Right ventricle myocardium superior (tissue), 1 donor: ENCODE data around the gene CFAP119. TPM values are rescaled to one million over a fixed set of nuclear protein-coding genes. Genes with fewer than 3 reads are reported as not detected.

Source experiments
- ATAC-seq: fragments of 200-7000 bp; cut with Tn5 transposase; one replicate; pipeline ENCODE4 v1.9.1; 2020; ENCODE audit warnings: mild to moderate bottlenecking; ENCODE audit not compliant: poor library complexity
- DNase-seq: peaks from one replicate; pipeline ENCODE4 v3.0.0-alpha.2; 2020
- intact Hi-C: fragments of 100-400 bp; cut with DNase I; formaldehyde crosslinking; loops from one replicate; pipeline ENCODE4 v1.11.2; 2022
- total RNA-seq: library from RNA; stranded (reverse); fragmentation: NEBNext Ultra II Directional; extraction: Animal tissue kit (Norgen Biotek cat#: 25700); gene quantifications from one replicate; pipeline ENCODE4 v1.2.1, GENCODE V29; 2021
- donor health status: DM: no; HTN: yes; CAD: no; lungs with severe emphysema.

Gene CFAP119
- total RNA-seq, 1 donor from 2014 or later = 0.46 TPM

- DNase-seq (peak; percentile 100), ATAC-seq (peak; percentile 97)
- intact Hi-C loops = no loop called here
Measured at GRCh38 chr16:30747799-30748633, 13.8 kb downstream of the CFAP119 start, which contains the start of gene PHKG2. PHKG2 (plus strand) TSS chr16:30748425; CDS start chr16:30748821, 396 bp downstream.

- intact Hi-C loops = no loop called here
- ATAC-seq (no peak), DNase-seq (no peak)
Measured at GRCh38 chr16:30747331-30747730, 14.5 kb downstream of the CFAP119 start.

- no peak for DNase-seq
- intact Hi-C loops = no loop called here
Measured at GRCh38 chr16:30746638-30747175, 15.2 kb downstream of the CFAP119 start.

GRCh38 chr16:30745082-30745481 lies 16.8 kb downstream of the CFAP119 start:
- intact Hi-C loops = no loop called here
- no peak for ATAC-seq
- DNase-seq = no peak

More at GRCh38 chr16:30746638-30747175, 15.2 kb downstream of the CFAP119 start:
- ATAC-seq = no peak

DNA sequence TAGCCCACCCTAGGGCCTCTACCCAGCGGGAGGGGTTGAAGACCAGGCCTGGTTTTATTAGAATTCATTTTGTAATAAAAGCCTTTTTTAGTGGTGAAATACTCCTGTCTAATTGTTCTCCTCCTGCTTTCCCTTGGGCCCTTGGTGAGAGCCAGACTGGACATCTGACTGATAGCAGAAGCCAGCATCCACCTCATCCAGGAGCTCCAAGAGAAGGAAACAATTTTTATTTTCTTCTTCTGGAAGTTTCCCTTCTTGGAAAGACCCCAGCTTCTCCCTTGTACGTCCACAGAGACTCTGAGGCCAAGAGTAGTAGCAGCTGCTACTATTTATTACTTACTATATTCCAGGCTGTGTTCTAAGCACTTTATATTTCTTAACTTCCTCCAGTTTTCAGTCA lies 17.7 kb downstream of the CFAP119 start:
- intact Hi-C loops = no loop called here
- DNase-seq (no peak), ATAC-seq (peak; percentile 8)

- ATAC-seq (peak; percentile 18), DNase-seq (peak; percentile 72)
- intact Hi-C loops = no loop called here
Measured at GRCh38 chr16:30743716-30744115, 18.1 kb downstream of the CFAP119 start.

- no peak for ATAC-seq
- no peak for DNase-seq
- intact Hi-C loops = no loop called here
Measured at GRCh38 chr16:30741461-30741914, 20.4 kb downstream of the CFAP119 start.

GRCh38 chr16:30740364-30741251 lies 21.3 kb downstream of the CFAP119 start:
- DNase-seq (peak; percentile 88), ATAC-seq (peak; percentile 78)
- intact Hi-C loops = no loop called here

DNA sequence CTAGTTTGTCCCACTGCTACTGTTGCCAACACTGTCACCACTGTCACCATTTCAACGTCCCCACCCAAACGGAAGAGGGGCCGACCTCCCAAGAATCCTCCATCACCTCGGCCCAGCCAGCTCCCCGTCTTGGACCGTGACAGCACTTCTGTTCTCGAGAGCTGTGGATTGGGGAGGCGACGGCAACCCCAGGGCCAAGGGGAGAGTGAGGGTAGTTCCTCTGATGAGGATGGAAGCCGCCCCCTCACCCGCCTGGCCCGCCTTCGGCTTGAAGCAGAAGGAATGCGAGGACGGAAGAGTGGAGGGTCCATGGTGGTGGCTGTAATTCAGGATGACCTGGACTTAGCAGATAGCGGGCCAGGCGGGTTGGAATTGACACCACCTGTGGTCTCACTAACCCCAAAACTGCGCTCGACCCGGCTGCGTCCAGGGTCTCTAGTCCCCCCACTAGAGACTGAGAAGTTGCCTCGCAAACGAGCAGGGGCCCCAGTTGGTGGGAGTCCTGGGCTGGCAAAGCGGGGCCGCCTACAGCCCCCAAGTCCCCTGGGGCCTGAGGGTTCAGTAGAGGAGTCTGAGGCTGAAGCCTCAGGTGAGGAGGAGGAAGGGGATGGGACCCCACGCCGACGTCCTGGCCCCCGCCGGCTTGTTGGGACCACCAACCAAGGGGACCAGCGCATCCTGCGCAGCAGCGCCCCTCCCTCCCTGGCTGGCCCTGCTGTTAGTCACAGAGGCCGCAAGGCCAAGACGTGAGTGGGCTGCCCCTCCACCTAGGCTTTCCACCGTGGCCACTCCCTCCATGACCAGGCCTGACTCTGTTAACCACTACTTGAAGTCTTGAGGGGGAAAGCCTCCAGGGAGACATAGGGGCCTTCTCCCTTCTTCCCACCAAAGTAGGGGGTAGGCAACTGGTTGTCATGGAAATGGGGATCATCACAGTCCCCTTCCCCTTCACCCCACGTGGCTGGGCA lies 22.6 kb downstream of the CFAP119 start:
- intact Hi-C loops = no loop called here
- ATAC-seq (no peak), DNase-seq (no peak)

DNA sequence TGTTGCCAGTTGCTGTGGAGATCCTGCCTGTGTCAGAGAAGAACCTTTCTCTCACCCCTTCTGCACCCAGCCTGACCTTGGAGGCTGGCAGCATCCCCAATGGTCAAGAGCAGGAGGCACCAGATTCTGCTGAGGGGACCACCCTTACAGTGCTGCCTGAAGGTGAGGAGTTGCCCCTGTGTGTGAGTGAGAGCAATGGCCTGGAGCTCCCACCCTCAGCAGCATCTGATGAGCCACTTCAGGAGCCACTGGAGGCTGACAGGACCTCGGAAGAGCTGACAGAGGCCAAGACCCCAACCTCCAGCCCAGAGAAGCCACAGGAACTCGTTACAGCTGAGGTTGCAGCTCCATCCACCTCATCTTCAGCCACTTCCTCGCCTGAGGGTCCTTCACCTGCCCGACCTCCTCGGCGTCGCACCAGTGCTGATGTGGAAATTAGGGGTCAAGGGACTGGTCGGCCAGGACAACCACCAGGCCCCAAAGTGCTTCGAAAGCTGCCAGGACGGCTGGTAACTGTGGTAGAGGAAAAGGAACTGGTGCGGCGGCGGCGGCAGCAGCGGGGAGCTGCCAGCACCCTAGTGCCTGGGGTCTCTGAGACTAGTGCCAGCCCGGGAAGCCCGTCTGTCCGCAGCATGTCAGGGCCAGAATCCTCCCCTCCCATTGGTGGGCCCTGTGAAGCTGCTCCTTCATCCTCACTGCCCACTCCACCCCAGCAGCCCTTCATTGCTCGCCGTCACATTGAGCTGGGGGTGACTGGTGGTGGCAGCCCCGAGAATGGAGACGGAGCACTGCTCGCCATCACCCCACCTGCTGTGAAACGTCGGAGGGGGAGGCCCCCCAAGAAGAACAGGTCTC lies 23.8 kb downstream of the CFAP119 start:
- intact Hi-C loops = no loop called here
- ATAC-seq = no peak
- no peak for DNase-seq

DNA sequence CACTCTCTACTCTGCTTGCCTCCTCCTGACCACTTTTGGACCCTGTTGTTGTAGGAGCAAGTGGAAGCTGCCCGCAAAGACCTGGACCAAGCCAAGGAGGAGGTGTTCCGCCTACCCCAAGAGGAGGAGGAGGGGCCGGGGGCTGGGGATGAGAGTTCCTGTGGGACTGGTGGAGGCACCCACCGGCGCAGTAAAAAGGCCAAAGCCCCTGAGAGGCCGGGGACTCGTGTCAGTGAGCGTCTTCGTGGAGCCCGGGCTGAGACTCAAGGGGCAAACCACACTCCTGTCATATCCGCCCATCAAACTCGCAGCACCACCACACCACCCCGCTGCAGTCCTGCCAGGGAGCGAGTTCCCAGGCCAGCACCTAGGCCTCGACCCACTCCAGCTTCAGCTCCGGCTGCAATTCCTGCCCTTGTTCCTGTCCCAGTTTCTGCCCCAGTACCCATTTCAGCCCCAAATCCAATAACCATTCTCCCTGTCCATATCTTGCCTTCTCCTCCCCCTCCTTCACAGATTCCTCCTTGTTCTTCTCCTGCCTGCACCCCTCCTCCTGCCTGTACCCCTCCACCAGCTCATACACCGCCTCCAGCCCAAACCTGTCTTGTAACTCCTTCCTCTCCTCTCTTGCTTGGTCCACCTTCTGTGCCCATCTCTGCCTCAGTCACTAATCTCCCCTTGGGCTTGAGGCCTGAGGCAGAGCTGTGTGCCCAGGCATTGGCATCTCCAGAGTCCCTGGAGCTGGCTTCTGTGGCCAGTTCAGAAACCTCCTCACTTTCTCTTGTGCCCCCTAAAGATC lies 24.7 kb downstream of the CFAP119 start:
- ATAC-seq (no peak), DNase-seq (no peak)
- intact Hi-C loops = no loop called here

DNA sequence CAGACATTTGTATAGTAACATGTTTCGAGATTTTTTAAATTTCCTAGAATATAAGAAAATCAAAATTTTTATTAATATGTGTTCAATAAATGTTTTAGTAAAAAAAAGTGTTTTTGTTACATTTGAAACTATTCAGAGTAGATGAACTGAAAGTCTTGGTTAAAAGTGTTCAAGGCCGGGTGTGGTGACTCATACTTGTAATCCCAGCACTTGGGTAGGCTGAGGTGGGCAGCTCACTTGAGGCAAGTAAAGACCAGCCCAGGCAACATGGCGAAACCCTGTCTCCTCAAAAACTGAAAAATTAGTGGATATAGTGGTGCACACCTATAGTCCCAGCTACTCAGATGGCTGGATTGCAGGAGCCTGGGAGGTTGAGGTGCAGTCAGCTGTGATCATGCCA lies 30.5 kb downstream of the CFAP119 start:
- DNase-seq (no peak), ATAC-seq (no peak)
- intact Hi-C loops = no loop called here

- DNase-seq (no peak), ATAC-seq (peak; percentile 55)
- intact Hi-C loops = no loop called here
Measured at GRCh38 chr16:30728899-30729672, 32.8 kb downstream of the CFAP119 start.

GRCh38 chr16:30728321-30728720 lies 33.5 kb downstream of the CFAP119 start:
- intact Hi-C loops = no loop called here
- ATAC-seq (no peak), DNase-seq (no peak)

DNA sequence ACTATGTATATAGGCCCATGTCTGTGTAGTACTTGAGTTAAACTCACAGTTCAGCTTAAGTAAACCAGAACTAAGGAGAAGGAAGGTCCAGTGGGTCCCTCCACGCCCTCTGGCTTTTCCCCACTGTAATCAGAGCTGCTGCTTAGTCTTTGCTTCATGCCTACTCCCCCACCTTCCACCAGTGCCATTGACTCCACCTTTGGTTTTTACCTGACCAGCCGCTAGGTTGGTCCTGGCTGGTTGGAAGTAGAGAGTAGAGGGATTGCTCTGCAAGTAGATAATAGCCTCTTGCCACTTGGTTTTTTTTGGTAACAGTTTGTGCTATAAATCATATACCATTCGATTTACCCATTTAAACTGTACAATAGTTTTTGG lies 36.5 kb downstream of the CFAP119 start:
- DNase-seq (no peak), ATAC-seq (no peak)
- intact Hi-C loops = no loop called here
